Measurements from ENCODE around the gene TDRD5.

- TF ChIP-seq MAX (CRISPR knock-in tag; IDR thresholded peaks at IDR 0.05), result peak; percentile 61; the same call in 1 of the 2 replicates
- peak; percentile 61 for TF ChIP-seq CTCF (IDR thresholded peaks at IDR 0.05)
- no peak for TF ChIP-seq NR3C1 (CRISPR knock-in tag; conservative IDR thresholded peaks at IDR 0.05; ENCODE audit: low read depth)
- no peak for TF ChIP-seq SMAD3 (CRISPR knock-in tag; IDR thresholded peaks at IDR 0.05; ENCODE audit: borderline replicate concordance)
- TF ChIP-seq JUN (CRISPR knock-in tag; IDR thresholded peaks at IDR 0.05), result no peak
- 0 out of 2 replicates have a peak, but pooled peaks have one; percentile 18 for TF ChIP-seq TEAD1 (CRISPR knock-in tag; IDR thresholded peaks at IDR 0.05)
- TF ChIP-seq ATF3 (CRISPR knock-in tag; conservative IDR thresholded peaks at IDR 0.05), result no peak
- TF ChIP-seq NFE2L1 (CRISPR knock-in tag; IDR thresholded peaks at IDR 0.05), result no peak
Observed at GRCh38 chr1:179586107-179586823, 5.4 kb upstream of the TDRD5 start.

All from WTC11 (cell line).